WI38 (cell line): Measurements from ENCODE around the gene GAB2.

Experiments
- H3K4me3 ChIP-seq: 2 replicates; pipeline ENCODE4 v1.5.1; 2011; ENCODE audit warnings: low read depth, mild to moderate bottlenecking, control low read depth, low read length
- TF ChIP-seq, protein P1 (sequence below): IDR thresholded peaks from 2 replicates; pipeline ENCODE4 v1.5.1; 2012; ENCODE audit warnings: low read depth, mild to moderate bottlenecking, control low read depth, low read length

The GAB2 gene

DNA sequence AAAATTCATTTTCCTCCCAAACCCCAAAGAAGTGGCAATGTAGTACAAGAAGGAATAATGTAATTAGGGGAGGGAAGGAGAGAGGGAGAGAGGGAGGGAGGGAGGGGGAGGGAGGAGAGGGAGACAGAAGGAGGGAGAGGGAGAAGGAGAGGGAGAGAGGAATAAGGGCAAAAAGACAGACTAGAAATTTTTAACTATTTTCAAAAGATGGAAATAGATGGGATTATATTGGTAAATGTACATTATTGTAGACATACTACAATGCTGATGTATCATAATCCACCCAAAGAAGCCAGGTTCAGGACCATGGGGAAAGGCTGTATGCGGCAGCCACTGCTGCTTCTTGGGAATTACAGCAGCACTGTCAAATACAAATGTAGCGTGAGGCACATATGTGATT is 74.3 kb downstream of the GAB2 start:
- TF ChIP-seq, protein P1, sequence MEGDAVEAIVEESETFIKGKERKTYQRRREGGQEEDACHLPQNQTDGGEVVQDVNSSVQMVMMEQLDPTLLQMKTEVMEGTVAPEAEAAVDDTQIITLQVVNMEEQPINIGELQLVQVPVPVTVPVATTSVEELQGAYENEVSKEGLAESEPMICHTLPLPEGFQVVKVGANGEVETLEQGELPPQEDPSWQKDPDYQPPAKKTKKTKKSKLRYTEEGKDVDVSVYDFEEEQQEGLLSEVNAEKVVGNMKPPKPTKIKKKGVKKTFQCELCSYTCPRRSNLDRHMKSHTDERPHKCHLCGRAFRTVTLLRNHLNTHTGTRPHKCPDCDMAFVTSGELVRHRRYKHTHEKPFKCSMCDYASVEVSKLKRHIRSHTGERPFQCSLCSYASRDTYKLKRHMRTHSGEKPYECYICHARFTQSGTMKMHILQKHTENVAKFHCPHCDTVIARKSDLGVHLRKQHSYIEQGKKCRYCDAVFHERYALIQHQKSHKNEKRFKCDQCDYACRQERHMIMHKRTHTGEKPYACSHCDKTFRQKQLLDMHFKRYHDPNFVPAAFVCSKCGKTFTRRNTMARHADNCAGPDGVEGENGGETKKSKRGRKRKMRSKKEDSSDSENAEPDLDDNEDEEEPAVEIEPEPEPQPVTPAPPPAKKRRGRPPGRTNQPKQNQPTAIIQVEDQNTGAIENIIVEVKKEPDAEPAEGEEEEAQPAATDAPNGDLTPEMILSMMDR = no peak
- H3K4me3 ChIP-seq = no peak overlapping the region

DNA sequence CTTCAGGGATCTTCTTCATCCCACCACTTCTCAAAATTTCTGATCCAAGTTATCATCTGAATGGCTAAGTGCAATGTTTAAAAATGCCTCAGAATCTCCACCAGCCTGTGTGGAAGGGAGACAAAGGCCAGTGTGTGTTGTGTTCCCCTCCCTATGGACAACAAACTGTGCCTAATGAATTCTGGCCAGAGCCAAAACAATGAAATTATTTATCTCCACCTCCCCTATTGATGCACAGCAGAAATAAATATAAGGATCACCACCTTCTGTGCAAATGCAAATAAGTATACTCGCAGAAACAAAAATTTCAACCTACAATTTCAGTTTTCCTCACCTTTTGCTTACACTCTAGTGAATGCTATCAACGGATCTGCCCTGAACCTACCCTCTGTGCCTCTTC is 75.8 kb downstream of the GAB2 start:
- TF ChIP-seq, protein P1 = no peak
- H3K4me3 ChIP-seq = no peak overlapping the region

DNA sequence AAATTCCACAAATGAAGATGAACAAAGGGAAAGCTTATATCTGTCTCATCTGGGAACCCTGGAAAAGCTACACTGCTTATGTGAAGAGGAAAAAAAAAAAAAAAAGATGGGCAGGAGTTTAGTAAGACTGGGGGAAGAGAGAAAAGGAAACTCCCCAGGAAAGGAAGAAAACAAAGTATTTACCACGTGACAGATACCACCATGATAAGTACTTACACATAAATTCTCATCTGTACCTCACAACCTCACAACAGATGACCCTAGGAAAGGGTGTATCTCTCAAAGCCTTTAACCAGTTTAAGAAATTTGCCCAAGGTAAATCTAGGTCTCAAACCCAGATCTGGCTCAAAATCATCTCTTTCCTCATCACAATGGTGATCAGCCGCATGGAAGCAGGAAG is 77.1 kb downstream of the GAB2 start:
- TF ChIP-seq, protein P1 = no peak
- H3K4me3 ChIP-seq = no peak overlapping the region

DNA sequence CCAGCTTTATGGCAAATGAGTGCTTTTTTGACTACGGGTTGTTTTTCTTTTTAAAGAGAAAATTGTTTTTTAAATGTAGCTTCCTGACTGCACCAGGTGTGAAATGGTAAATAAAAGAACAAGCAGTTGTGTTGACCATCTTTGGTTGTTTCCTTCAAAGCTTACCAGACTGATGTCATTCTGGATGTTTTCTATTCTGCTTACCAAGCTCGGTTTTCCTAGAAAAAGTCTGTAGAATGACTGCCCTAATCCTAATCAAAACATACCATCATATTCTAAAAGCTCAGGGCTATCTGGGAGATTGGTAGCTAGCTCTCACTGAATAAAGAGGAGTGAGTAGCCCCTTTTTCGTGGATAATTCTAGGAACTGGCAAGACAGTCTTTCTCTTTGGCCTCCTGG is 77.7 kb downstream of the GAB2 start:
- H3K4me3 ChIP-seq = no peak overlapping the region
- TF ChIP-seq, protein P1 = no peak

DNA sequence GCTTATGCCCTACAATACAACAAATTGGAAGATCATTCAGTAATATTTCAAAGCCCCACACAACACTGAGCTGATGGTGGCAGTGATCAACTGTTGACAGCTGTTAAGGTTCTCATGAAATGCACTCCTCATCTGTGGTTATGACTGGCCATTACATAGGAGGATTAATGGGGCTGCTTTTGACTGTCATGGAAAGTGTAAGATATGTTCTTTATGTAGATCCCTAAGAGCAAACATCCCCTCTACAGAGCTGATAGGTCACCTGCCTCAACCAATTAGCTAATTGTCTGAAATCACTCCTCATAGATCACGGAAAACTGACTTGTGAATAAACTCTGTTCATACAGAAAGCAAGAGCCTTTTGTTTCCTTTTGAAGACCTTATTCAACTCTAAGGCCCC is 78.1 kb downstream of the GAB2 start:
- TF ChIP-seq, protein P1 = no peak
- H3K4me3 ChIP-seq = no peak overlapping the region

DNA sequence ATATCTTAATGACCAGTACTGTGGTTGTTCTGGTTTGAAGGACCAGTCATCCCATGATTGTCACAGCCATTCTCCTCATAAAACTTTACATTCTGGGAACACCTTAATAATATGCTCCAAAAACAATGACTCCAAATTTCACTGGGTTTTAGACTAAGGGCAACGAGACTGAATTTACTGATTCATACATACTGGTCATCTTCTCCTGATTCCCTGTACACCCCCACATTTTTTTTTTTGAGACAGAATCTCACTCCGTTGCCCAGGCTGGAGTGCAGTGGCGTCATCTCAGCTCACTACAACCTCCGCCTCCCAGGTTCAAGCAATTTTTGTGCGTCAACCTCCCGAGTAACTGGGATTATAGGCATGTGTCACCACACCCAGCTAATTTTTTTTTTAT is 78.9 kb downstream of the GAB2 start:
- TF ChIP-seq, protein P1 = no peak
- no peak overlapping the region for H3K4me3 ChIP-seq

DNA sequence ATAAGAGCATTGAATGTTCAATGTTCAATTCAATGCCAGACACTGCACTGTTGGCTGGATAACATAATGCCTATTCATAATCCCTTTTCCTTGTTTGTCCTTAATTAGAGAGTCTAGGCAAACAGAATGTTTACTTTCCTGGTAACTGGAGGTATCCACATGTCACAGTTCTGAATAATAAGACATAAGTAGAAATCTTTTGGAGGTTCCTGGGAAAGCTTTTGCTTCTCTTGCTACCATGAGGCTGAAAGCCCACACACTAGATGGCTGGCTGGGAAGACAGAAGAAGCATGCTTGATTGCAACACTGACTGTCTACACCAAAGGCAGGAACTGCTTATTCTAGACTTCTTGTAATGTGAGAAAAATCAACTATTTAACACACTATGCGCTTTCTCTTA is 79.5 kb downstream of the GAB2 start:
- no peak overlapping the region for H3K4me3 ChIP-seq
- TF ChIP-seq, protein P1 = no peak
